Measurements from ENCODE around the gene ZHX3.

ZHX3 gene

DNA sequence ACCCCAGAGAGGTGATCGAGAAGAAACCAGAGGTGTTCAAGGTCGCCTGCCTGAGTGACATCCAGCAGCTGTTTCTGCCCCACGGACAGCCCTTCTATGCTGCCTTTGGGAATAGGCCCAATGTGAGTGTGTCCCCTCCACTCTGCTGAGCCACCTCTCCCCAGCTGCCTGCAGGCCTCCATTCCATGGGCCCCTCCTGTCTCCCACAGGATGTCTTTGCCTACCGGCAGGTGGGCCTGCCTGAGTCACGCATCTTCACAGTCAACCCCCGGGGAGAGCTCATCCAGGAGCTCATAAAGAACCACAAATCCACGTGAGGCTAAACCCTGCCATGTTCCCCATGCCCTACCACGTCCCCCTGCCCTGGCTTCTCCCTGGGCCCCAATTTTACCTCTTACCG lies 40.7 kb upstream of the ZHX3 start:
- Histone ChIP-seq H3K9me3 (ENCODE audit: control insufficient read depth, insufficient read depth, low read length) (no peaks in the 10 kb centered on the region), H3K79me2 (ENCODE audit: control insufficient read depth, low read length) (no peaks in the 10 kb centered on the region), H3K4me3 (ENCODE audit: low read length) (no peak overlapping the region), H3K4me2 (ENCODE audit: low read length) (no peak overlapping the region), H3K9me2 (replicated peaks; ENCODE audit: control insufficient read depth, low read length) (no peaks in the 10 kb centered on the region), H3K27ac (ENCODE audit: low read depth, low read length) (no peak overlapping the region), H3K36me3 (ENCODE audit: control insufficient read depth, low read length) (no peaks in the 10 kb centered on the region), H3K4me1 (ENCODE audit: control insufficient read depth, low read length) (no peaks in the 10 kb centered on the region), H3K27me3 (ENCODE audit: control insufficient read depth, low read length) (no peaks in the 10 kb centered on the region), H3F3A (ENCODE audit: control insufficient read depth, insufficient read depth) (no peaks in the 10 kb centered on the region), H4K20me1 (ENCODE audit: control insufficient read depth, insufficient read depth, low read depth, low read length) (no peaks in the 10 kb centered on the region)
- TF ChIP-seq, protein P1, sequence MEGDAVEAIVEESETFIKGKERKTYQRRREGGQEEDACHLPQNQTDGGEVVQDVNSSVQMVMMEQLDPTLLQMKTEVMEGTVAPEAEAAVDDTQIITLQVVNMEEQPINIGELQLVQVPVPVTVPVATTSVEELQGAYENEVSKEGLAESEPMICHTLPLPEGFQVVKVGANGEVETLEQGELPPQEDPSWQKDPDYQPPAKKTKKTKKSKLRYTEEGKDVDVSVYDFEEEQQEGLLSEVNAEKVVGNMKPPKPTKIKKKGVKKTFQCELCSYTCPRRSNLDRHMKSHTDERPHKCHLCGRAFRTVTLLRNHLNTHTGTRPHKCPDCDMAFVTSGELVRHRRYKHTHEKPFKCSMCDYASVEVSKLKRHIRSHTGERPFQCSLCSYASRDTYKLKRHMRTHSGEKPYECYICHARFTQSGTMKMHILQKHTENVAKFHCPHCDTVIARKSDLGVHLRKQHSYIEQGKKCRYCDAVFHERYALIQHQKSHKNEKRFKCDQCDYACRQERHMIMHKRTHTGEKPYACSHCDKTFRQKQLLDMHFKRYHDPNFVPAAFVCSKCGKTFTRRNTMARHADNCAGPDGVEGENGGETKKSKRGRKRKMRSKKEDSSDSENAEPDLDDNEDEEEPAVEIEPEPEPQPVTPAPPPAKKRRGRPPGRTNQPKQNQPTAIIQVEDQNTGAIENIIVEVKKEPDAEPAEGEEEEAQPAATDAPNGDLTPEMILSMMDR (IDR thresholded peaks at IDR 0.05; ENCODE audit: low read depth, low read length, poor library complexity, severe bottlenecking), result no peak
- no peak for TF ChIP-seq EZH2phosphoT487 (IDR thresholded peaks at IDR 0.05; ENCODE audit: borderline replicate concordance, low read length)

DNA sequence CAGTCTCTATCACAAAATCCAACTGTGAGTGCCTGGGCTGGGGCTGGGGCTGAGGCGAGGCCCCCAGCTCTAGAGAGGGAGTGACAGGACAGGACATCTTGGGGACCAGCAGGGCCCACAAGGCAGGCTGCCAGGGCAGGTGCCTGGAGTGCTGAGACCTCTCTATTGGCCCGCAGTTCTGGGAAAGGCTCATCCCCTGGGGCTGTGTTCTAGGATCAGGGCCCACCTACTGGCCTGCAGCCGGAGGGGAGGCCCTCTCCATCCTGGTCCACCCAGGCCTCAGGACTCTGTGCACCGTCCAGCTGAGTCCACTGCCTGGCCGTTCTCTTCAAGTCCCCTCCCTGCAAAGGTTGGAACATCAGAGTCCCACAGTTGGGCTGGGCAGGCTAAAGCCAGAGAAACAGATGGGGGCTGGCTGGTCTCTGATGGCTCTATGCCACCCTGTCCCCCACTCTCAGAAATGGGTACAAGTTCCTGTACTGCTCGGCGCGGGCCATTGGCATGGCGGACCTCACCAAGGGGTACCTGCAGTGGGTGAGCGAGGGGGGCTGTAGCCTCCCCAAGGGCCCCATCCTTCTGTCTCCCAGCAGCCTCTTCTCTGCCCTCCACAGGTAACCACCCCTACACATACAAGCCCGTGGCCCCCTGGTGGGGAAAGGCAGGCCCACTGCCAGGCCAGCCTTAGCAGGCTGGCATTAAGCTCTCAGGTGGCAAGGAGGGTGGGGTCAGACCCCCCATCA lies 40.1 kb upstream of the ZHX3 start:
- Histone ChIP-seq H3K9me2 (replicated peaks; ENCODE audit: control insufficient read depth, low read length) (no peaks in the 10 kb centered on the region), H4K20me1 (ENCODE audit: control insufficient read depth, insufficient read depth, low read depth, low read length) (no peaks in the 10 kb centered on the region), H3K9me3 (ENCODE audit: control insufficient read depth, insufficient read depth, low read length) (no peaks in the 10 kb centered on the region), H3K4me3 (ENCODE audit: low read length) (no peak overlapping the region), H3F3A (ENCODE audit: control insufficient read depth, insufficient read depth) (no peaks in the 10 kb centered on the region), H3K4me2 (ENCODE audit: low read length) (no peak overlapping the region), H3K27ac (ENCODE audit: low read depth, low read length) (no peak overlapping the region), H3K27me3 (ENCODE audit: control insufficient read depth, low read length) (no peaks in the 10 kb centered on the region), H3K4me1 (ENCODE audit: control insufficient read depth, low read length) (no peaks in the 10 kb centered on the region), H3K36me3 (ENCODE audit: control insufficient read depth, low read length) (no peaks in the 10 kb centered on the region), H3K79me2 (ENCODE audit: control insufficient read depth, low read length) (no peaks in the 10 kb centered on the region)
- TF ChIP-seq, protein P1 (IDR thresholded peaks at IDR 0.05; ENCODE audit: low read depth, low read length, poor library complexity, severe bottlenecking), result no peak
- TF ChIP-seq EZH2phosphoT487 (IDR thresholded peaks at IDR 0.05; ENCODE audit: borderline replicate concordance, low read length), result no peak

GRCh38 chr20:41356951-41357350 lies 39.4 kb upstream of the ZHX3 start:
- Histone ChIP-seq H3K27me3 (ENCODE audit: control insufficient read depth, low read length) (no peaks in the 10 kb centered on the region), H3K4me3 (ENCODE audit: low read length) (no peak overlapping the region), H3K79me2 (ENCODE audit: control insufficient read depth, low read length) (no peaks in the 10 kb centered on the region), H3K36me3 (ENCODE audit: control insufficient read depth, low read length) (no peaks in the 10 kb centered on the region), H3K4me2 (ENCODE audit: low read length) (no peak overlapping the region), H3K9me2 (replicated peaks; ENCODE audit: control insufficient read depth, low read length) (no peaks in the 10 kb centered on the region), H3K27ac (ENCODE audit: low read depth, low read length) (no peak overlapping the region), H3K9me3 (ENCODE audit: control insufficient read depth, insufficient read depth, low read length) (no peaks in the 10 kb centered on the region), H3K4me1 (ENCODE audit: control insufficient read depth, low read length) (no peaks in the 10 kb centered on the region), H4K20me1 (ENCODE audit: control insufficient read depth, insufficient read depth, low read depth, low read length) (no peaks in the 10 kb centered on the region), H3F3A (ENCODE audit: control insufficient read depth, insufficient read depth) (no peaks in the 10 kb centered on the region)
- no peak for TF ChIP-seq EZH2phosphoT487 (IDR thresholded peaks at IDR 0.05; ENCODE audit: borderline replicate concordance, low read length)
- TF ChIP-seq, protein P1 (IDR thresholded peaks at IDR 0.05; ENCODE audit: low read depth, low read length, poor library complexity, severe bottlenecking), result no peak

Measured in DOHH2 (cell line).